Limb (tissue), 2 donors: ENCODE results near the gene GLI3.

Source experiments
- DNase-seq, 2 donors: peaks; one replicate each; pipeline ENCODE4 v3.0.0-alpha.2; 2016; ENCODE audit errors: extremely low spot score in 2 of 2

Gene GLI3

GRCh38 chr7:42006801-42007513 lies 230.1 kb downstream of the GLI3 start:
- DNase-seq, result no peak

GRCh38 chr7:42002654-42003053 lies 234.4 kb downstream of the GLI3 start:
- DNase-seq, result no peak

GRCh38 chr7:41999736-42000283 lies 237.2 kb downstream of the GLI3 start:
- DNase-seq, result no peak

- no peak for DNase-seq
Measured at GRCh38 chr7:41998041-41998440, 239.0 kb downstream of the GLI3 start.

DNA sequence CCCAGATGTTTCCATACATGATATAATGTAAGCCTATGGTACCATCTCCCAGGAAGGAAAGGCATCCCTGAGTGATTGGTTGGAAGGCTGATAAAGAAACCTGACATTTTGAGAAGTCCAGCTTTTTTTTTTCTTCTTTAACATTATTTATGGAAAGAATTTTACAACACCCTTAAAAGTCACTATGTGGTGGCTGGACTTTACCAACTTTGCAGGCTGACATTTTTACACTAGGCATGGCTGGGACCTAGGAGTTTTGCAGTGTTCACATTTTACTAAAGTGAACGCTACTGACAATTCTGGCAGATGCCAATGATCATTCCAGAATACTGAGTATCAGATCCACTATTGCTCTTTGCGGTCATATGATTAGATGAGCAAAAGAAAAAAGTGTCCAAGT lies 239.9 kb downstream of the GLI3 start:
- no peak for DNase-seq

DNA sequence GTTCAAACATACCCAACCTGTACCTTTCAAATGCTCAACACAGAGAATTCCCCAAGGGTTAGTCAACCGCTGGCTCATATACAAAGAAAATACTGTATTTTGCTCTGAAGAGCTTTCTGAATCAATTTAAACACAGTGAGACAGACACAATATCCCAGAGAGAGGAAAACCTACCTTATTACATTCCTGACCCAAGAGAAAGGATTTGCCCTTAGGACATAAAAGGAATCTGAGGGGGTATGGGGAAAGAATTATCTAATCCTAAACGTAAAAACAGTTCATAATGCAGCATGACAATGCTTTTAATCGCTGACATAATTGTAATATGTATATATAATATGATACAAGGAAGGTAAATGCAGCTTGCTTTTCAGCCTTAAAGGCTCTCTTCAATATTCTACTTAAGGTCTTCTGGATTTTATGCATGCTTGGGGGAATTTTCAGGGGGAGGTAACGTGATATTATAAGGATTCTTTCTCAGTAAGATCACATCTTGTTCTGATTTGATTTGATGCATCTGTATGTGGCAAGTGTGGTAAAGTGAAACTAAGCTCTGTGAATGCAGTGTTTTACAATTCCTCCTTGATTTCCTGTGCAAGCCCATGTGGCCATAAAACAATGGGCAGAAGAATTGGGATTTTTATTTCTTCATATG lies 240.5 kb downstream of the GLI3 start:
- DNase-seq, result peak in 1 of 2 donors; percentile 67

- DNase-seq, result no peak
Measured at GRCh38 chr7:41995632-41996271, 241.3 kb downstream of the GLI3 start.

DNA sequence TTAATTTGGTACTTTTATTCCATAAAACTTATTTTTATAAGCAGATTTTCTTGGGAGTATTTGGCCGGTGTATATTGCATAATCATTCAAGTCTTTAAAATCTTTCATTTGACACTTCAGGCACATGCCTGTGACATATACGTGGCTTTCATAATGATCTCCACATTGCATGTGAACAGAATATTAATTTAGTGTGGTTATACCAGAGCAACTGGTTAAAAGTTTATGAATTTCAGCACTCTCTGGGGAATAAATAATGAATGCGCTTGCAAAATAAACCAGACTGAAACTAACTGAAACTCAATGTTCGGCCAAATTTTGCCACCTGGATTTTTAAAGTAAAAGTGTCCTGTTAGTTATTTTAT lies 242.3 kb downstream of the GLI3 start:
- DNase-seq, result no peak

DNA sequence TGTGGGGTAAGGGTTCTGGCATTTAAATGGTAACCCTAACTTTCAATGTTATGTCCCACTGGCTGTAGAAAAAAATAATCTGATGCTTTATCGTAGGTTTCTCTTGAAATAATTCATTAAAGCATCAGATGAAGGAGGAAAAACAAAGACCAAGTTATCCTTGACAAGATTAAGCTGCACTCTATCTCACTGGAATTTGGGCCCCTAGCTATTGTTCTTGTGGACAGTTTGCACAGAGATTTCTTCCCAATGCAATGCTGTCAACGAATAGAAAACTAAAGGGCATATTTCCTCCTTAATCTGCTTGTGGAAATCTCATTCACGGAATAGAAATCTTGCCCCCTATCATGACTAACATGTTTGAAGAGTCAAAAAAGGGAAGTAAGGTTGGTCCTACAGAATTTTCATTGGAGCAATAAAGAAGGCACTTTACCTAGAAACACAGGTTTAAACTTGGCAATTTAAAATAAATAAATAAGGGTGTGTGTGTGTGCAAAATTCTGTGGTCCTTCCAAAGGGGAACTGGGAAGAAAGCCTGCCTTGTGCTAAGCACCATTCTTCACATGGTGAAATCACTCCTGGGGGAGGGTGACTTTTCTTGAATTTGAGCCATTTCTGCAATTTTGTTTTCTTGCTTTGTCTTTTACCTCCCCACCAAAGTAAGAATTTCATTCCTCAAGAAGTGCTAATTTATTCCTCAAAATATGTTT lies 242.8 kb downstream of the GLI3 start:
- DNase-seq, result no peak

DNA sequence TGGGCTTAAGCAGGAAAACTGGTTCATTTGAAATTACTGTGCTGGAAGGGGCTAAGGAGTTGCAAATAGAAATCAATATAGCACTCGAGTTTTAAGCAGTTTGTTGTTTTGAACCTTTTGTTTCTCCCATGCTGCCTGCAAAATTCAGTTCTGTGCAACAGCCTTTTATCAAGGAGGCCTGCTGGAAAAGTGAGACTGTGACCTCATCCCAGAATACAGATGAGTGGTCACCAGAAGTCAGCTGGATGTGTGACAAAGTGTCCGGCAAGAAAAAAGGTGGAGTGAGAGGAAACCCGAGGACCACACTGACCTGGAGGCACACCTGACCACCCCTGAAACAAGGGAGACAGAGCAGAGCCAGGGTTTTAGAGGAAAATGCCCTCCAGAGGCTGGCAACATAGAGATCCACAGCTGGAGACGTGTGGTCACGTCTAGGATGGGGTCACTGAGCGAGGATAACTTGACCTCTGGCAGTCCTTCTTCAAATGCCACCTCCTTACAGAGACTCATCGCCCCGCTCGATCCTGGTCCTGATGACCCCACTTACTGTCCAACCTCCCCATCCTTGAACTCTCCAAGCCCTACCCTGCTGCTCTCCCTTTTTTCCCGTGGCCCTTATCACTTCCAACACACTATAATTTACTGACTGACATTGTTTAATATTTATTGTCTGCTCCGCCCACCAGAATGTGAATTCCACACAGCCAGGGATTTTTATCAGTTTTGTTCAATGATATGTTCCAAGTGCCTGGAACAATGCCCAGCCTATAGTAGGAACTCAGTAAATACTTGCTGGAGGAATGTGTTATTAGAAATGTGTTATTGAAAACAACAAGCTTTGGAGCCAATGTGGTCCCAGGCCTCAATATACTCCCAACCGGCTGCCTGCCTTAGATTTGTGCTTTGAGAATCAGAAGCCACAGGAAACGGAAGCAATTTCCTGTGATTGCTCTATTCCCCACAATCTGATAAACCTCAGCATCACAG lies 243.8 kb downstream of the GLI3 start:
- peak in 1 of 2 donors; percentile 70 for DNase-seq

DNA sequence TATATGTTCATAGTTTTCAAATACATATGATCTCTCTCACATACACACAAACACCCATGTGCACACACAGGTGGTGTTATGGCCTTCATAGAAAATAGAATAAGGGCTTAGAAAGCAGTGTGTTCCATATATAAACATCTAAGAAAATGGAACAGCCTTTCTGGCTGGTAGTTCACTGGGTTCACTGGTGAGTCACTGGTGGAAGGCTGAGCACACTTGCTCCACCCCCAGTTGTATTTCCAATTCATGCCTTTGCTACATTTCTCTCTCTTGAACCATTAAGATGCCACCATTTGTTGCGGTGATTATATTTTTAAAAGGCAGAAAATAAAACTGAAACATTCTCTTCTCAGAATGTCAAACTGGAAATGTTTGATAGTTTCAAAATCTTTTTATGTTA lies 252.1 kb downstream of the GLI3 start:
- no peak for DNase-seq

GRCh38 chr7:41981046-41982040 lies 255.7 kb downstream of the GLI3 start:
- DNase-seq, result no peak

DNA sequence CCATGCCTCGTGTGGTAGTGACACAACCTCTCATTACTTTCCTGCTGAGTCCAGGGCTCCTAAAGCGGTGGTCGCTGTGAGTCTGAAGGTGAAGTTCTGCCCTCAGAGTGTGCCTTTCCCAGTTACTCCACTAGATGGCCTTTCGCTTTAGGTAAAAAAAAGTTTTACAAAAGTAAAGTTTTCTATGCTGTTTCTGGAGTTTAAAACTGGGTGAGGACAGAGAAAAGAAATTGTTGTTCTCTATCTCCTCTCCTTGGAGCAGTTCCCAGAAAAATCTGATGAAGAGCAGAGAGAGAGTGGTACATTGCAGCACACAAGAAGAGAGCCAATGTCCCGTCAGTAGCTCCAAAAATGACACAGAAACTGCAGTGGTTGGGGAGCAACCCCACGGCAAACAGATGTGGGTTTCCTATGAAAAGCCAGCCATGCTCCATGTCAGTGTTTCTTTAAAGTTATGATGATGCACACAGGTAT lies 257.1 kb downstream of the GLI3 start:
- DNase-seq, result peak in 1 of 2 donors; percentile 63

- no peak for DNase-seq
Measured at GRCh38 chr7:41978858-41979257, 258.2 kb downstream of the GLI3 start.

DNA sequence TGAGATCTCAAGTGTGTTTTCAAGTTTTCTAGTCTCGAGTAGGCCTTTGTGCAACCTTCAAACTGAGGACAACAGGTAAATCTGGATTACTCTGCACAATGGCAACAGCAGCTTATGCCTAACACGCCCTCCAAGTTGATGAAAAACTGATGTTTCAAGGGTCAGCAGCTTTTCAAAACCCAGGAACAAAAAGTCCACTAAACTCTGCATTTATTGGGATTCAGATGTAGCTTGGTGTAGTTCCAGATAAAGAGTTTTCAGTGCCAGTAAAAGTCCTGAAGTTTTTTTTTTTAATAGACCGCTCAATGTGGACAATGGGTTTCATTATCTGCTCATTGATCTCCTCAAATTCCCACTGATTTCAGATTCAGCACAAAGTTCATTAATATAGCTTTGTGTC lies 259.3 kb downstream of the GLI3 start:
- no peak for DNase-seq

- DNase-seq, result peak in 1 of 2 donors; percentile 82
Measured at GRCh38 chr7:41977151-41977651, 259.8 kb downstream of the GLI3 start.

- DNase-seq, result no peak
Measured at GRCh38 chr7:41976411-41976810, 260.6 kb downstream of the GLI3 start.

DNA sequence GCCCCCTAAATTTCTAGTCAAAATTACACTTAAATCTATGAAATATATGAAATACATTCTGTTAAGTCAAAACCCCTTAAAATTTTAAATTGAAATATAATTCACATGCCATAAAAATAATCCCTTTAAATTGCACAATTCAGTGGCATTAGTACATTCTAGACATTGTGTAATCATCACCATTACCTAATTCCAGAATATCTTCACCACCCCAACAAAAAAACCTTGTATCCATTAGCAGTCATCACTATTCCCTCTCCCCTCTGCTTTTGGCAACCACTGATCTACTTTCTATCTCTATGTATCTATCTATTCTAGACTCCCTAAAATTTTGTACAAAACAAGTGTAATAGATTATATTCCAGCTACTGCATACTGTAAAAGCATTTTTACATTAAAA lies 261.2 kb downstream of the GLI3 start:
- no peak for DNase-seq
